ENCODE results near the gene DDX10.

- TF ChIP-seq CTCF (IDR thresholded peaks at IDR 0.05; ENCODE audit: low read depth, low read length) (no peak), POLR2A (IDR thresholded peaks at IDR 0.05; ENCODE audit: extremely low read depth, insufficient read length) (no peak)
Measured at GRCh38 chr11:108635106-108635505, 29.8 kb upstream of the DDX10 start.

Data from NB4 (cell line).